ENCODE results near the gene MTHFD1L. TPM values are rescaled to one million over a fixed set of nuclear protein-coding genes. Genes with fewer than 3 reads are reported as not detected.

The MTHFD1L gene
- total and polyA plus RNA-seq, 2 of the 8 experiments (the other 6 are each of a cell fraction or from before 2014, with no cell fraction given): 29.2 to 105 TPM

DNA sequence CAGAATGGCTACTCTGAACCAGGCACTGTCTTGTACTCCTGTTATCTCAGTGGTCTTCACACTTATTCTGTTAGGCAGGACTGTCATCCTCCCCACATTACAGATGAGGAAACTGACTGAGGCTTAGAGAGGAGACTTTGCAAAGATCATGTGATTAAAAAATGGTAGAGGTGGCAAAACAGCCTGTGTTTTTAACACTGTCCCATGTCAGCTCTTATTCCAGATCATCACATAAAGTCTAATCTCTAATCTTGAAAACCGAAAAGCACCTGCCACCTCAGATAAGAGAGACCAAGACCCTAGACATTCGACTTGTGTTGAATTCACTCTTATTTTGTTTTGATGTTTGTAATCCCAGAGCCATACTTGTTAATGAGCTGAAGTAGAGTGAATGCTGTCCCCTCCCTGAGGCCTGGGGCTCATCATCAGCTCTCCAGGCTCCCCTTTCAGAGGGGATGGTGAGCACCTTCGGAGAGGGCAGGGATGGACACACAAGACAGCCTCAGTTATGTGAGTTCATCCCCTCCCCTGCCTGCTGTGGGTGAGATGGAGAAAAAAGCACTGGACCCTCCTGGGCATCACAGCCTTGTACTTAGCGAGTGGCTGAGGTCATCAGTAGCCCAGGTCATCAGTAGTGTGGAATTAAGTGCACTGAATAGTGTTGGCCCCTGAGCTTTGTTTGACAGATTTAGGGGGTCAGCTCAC, 30.6 kb downstream of the MTHFD1L start:
- Histone ChIP-seq H3K14ac (ENCODE audit: insufficient read length) (no peak overlapping the region), H2BK15ac (ENCODE audit: low read length) (no peak overlapping the region), H2AFZ (ENCODE audit: low read length) (no peak overlapping the region), H3K79me1 (ENCODE audit: low read depth, low read length) (peaks cover 4% of the 10 kb centered on the region; the same call in 1 of the 2 replicates), H2BK20ac (ENCODE audit: low read length) (no peak overlapping the region), H3K4me1 (replicated peaks in 1 of 4; ENCODE audit: control insufficient read depth in 3 of 4, insufficient read depth in 4 of 4, low read length in 3 of 4) (peaks cover 0 to 3% (median 0%) of the 10 kb centered on the region in 4 experiments; a peak in 1 of 7 replicates), H3K4me3 (ENCODE audit: extremely low read depth in 1 of 4, insufficient read depth in 2 of 4, low read depth in 3 of 4, low read length in 4 of 4) (no peak overlapping the region), H3K79me2 (ENCODE audit: control insufficient read depth in 1 of 2, insufficient read depth in 2 of 2, low read length in 2 of 2) (0 out of 4 replicates have a peak, but pooled peaks cover 0 to 6% of the 10 kb centered on the region in 2 experiments), H4K91ac (replicated peaks; ENCODE audit: insufficient read length, low read length) (no peak overlapping the region), H2BK5ac (ENCODE audit: low read depth, low read length) (no peak overlapping the region), H2BK120ac (replicated peaks; ENCODE audit: low read depth, low read length) (no peak overlapping the region), H3K18ac (ENCODE audit: extremely low read depth, low read length) (no peak overlapping the region), H4K8ac (ENCODE audit: extremely low read depth, insufficient read depth, low read length) (no peak overlapping the region), H3K27ac (ENCODE audit: low read depth, low read length) (no peak overlapping the region), H3K9ac (replicated peaks in 1 of 4; ENCODE audit: extremely low read depth in 1 of 4, low read depth in 3 of 4, low read length in 3 of 4) (no peak overlapping the region), H3K23ac (ENCODE audit: insufficient read length) (no peak overlapping the region), H2BK12ac (ENCODE audit: low read depth, low read length) (no peak overlapping the region), H3K56ac (replicated peaks; ENCODE audit: insufficient read length, low read depth, low read length) (no peak overlapping the region), H3K9me3 (ENCODE audit: insufficient read depth in 2 of 2, low read depth in 1 of 2, low read length in 1 of 2) (no peaks in the 10 kb centered on the region), H3K36me3 (ENCODE audit: control insufficient read depth in 2 of 4, insufficient read depth in 4 of 4, low read length in 3 of 4) (peaks cover 0 to 28% (median 14%) of the 10 kb centered on the region in 4 experiments; a peak in 4 of 8 replicates), H3K4ac (replicated peaks; ENCODE audit: insufficient read length, low read depth, low read length) (no peak overlapping the region), H3K27me3 (replicated peaks in 1 of 4; ENCODE audit: control insufficient read depth in 3 of 4, extremely low read depth in 1 of 4, insufficient read depth in 3 of 4, low read length in 3 of 4) (no peaks in the 10 kb centered on the region), H2AK5ac (ENCODE audit: low read depth, low read length) (no peak overlapping the region), H3K4me2 (ENCODE audit: insufficient read depth in 1 of 2, low read depth in 2 of 2, low read length in 2 of 2) (no peak overlapping the region), H4K20me1 (replicated peaks in 1 of 2; ENCODE audit: control insufficient read depth in 1 of 2, insufficient read depth in 2 of 2, low read length in 2 of 2) (peaks cover 3% of the 10 kb centered on the region in 2 experiments), H4K5ac (ENCODE audit: insufficient read length, low read depth, low read length) (no peak overlapping the region), H3K23me2 (ENCODE audit: low read depth, low read length) (no peaks in the 10 kb centered on the region)
- TF ChIP-seq SP2 (IDR thresholded peaks at IDR 0.05; ENCODE audit: low read length) (no peak), KDM5A (IDR thresholded peaks at IDR 0.05; ENCODE audit: low read length) (no peak), ZNF274 (IDR thresholded peaks at IDR 0.05; ENCODE audit: borderline replicate concordance, extremely low read depth, low read length) (no peak), RAD21 (IDR thresholded peaks at IDR 0.05 in 1 of 2, conservative IDR thresholded peaks at IDR 0.05 in 1 of 2; ENCODE audit: low read depth in 2 of 2, low read length in 2 of 2) (no peak), POLR2A (IDR thresholded peaks at IDR 0.05; ENCODE audit: control extremely low read depth in 1 of 2, low read depth in 2 of 2, low read length in 2 of 2) (no peak)
- ChIA-PET CTCF (ENCODE audit: partially characterized antibody) (interaction anchor here (0.6 to 9.7 kb wide), 7 partner anchors 8 to 861 kb away, joined by 3 to 78 read pairs (median 4); no protein-coding TSS in a partner anchor), POLR2A (ENCODE audit: partially characterized antibody) (no interaction called here)
- 66% methylated on average over 4 of the region's 4 CpGs; no CpG with 5 or more reads in 1 of the 2 experiments for WGBS, 2 experiments (ENCODE audit: extremely low coverage in 1 of 2, insufficient coverage in 1 of 2, insufficient read length in 1 of 2, insufficient replicate concordance in 2 of 2, low coverage in 1 of 2, low lambda C conversion rate in 2 of 2, missing lambda C conversion rate in 1 of 2)
- DNase-seq (ENCODE audit: low read depth in 1 of 2, low spot score in 2 of 2) (no peak), FAIRE-seq (no peak)

Data from H1 (cell line).